ENCODE results near the gene LENG8.

Gene LENG8

GRCh38 chr19:54428323-54429175 lies 20.4 kb upstream of the LENG8 start:
- Histone ChIP-seq H3K9me2 (replicated peaks; ENCODE audit: insufficient read depth, low read length) (no peaks in the 10 kb centered on the region), H3K4me1 (ENCODE audit: low read length) (no peaks in the 10 kb centered on the region), H3K4me3 (ENCODE audit: low read length) (no peak overlapping the region), H3K9ac (ENCODE audit: low read length) (no peak overlapping the region), H3K79me2 (ENCODE audit: low read length) (no peaks in the 10 kb centered on the region), H3K36me3 (replicated peaks; ENCODE audit: insufficient read depth, low read length) (no peaks in the 10 kb centered on the region), H4K20me1 (ENCODE audit: insufficient read depth, low read length) (no peaks in the 10 kb centered on the region), H2AFZ (ENCODE audit: low read length) (no peak overlapping the region), H3K9me3 (replicated peaks; ENCODE audit: insufficient read depth, low read length) (no peaks in the 10 kb centered on the region), H3K27ac (ENCODE audit: low read length) (no peak overlapping the region), H3K4me2 (ENCODE audit: low read depth, low read length) (no peak overlapping the region), H3K27me3 (replicated peaks; ENCODE audit: insufficient read depth, low read length) (peaks cover 64% of the 10 kb centered on the region), H3F3A (ENCODE audit: insufficient read depth, low read length) (no peaks in the 10 kb centered on the region)
- no peak for DNase-seq
- no peak for TF ChIP-seq EZH2 (optimal IDR thresholded peaks at IDR 0.05; ENCODE audit: low read depth, low read length)
- TF ChIP-seq CTCF (IDR thresholded peaks at IDR 0.05; ENCODE audit: low read length) = no peak
- TF ChIP-seq EZH2phosphoT487 (IDR thresholded peaks at IDR 0.05; ENCODE audit: low read length) = no peak

- H3K9me3 ChIP-seq (replicated peaks; ENCODE audit: insufficient read depth, low read length) = no peaks in the 10 kb centered on the region
- H3K4me1 ChIP-seq (ENCODE audit: low read length) = no peaks in the 10 kb centered on the region
- H3K27ac ChIP-seq (ENCODE audit: low read length) = no peak overlapping the region
- H3K4me3 ChIP-seq (ENCODE audit: low read length) = no peak overlapping the region
- H3K9ac ChIP-seq (ENCODE audit: low read length) = no peak overlapping the region
- no peak for DNase-seq
- no peaks in the 10 kb centered on the region for H3F3A ChIP-seq (ENCODE audit: insufficient read depth, low read length)
- no peak overlapping the region for H3K4me2 ChIP-seq (ENCODE audit: low read depth, low read length)
- H2AFZ ChIP-seq (ENCODE audit: low read length) = no peak overlapping the region
- no peaks in the 10 kb centered on the region for H3K9me2 ChIP-seq (replicated peaks; ENCODE audit: insufficient read depth, low read length)
- H3K79me2 ChIP-seq (ENCODE audit: low read length) = no peaks in the 10 kb centered on the region
- TF ChIP-seq CTCF (IDR thresholded peaks at IDR 0.05; ENCODE audit: low read length) = no peak
- no peak for TF ChIP-seq EZH2phosphoT487 (IDR thresholded peaks at IDR 0.05; ENCODE audit: low read length)
- TF ChIP-seq EZH2 (optimal IDR thresholded peaks at IDR 0.05; ENCODE audit: low read depth, low read length) = no peak
- H4K20me1 ChIP-seq (ENCODE audit: insufficient read depth, low read length) = no peaks in the 10 kb centered on the region
- H3K36me3 ChIP-seq (replicated peaks; ENCODE audit: insufficient read depth, low read length) = no peaks in the 10 kb centered on the region
- peaks cover 59% of the 10 kb centered on the region for H3K27me3 ChIP-seq (replicated peaks; ENCODE audit: insufficient read depth, low read length)
Measured at GRCh38 chr19:54429176-54429495, 19.9 kb upstream of the LENG8 start.

GRCh38 chr19:54429545-54430227 lies 19.3 kb upstream of the LENG8 start:
- H3K79me2 ChIP-seq (ENCODE audit: low read length) = no peaks in the 10 kb centered on the region
- H3K27ac ChIP-seq (ENCODE audit: low read length) = no peak overlapping the region
- DNase-seq = no peak
- H3K9me2 ChIP-seq (replicated peaks; ENCODE audit: insufficient read depth, low read length) = no peaks in the 10 kb centered on the region
- H3F3A ChIP-seq (ENCODE audit: insufficient read depth, low read length) = no peaks in the 10 kb centered on the region
- H2AFZ ChIP-seq (ENCODE audit: low read length) = no peak overlapping the region
- peaks cover 53% of the 10 kb centered on the region for H3K27me3 ChIP-seq (replicated peaks; ENCODE audit: insufficient read depth, low read length)
- no peak overlapping the region for H3K9ac ChIP-seq (ENCODE audit: low read length)
- no peaks in the 10 kb centered on the region for H3K9me3 ChIP-seq (replicated peaks; ENCODE audit: insufficient read depth, low read length)
- TF ChIP-seq EZH2 (optimal IDR thresholded peaks at IDR 0.05; ENCODE audit: low read depth, low read length) (no peak), EZH2phosphoT487 (IDR thresholded peaks at IDR 0.05; ENCODE audit: low read length) (no peak), CTCF (IDR thresholded peaks at IDR 0.05; ENCODE audit: low read length) (no peak)
- no peak overlapping the region for H3K4me2 ChIP-seq (ENCODE audit: low read depth, low read length)
- H3K4me3 ChIP-seq (ENCODE audit: low read length) = no peak overlapping the region
- H3K36me3 ChIP-seq (replicated peaks; ENCODE audit: insufficient read depth, low read length) = no peaks in the 10 kb centered on the region
- H4K20me1 ChIP-seq (ENCODE audit: insufficient read depth, low read length) = no peaks in the 10 kb centered on the region
- no peaks in the 10 kb centered on the region for H3K4me1 ChIP-seq (ENCODE audit: low read length)
